HepG2 (cell line): ENCODE results near the gene AFTPH. TPM values are rescaled to one million over a fixed set of nuclear protein-coding genes. Genes with fewer than 3 reads are reported as not detected.

Experiments used
- ATAC-seq: fragments of 200-7000 bp; cut with Tn5 transposase; 3 replicates; pipeline ENCODE4 v1.9.1; 2020; ENCODE audit warnings: mild to moderate bottlenecking, moderate library complexity
- BruUV-seq: library from RNA; stranded (reverse); fragments of 400-500 nt; replicated peaks from 2 replicates; lab custom pipeline; 2021; lab: Mats Ljungman, UMichigan
- CTCF ChIA-PET: fragments of 300-600 bp; formaldehyde crosslinking; extraction: SDS; loops from one replicate; lab custom pipeline; 2021; ENCODE audit warnings: low total read pairs, inconsistent platforms, low intra/inter-chr PET ratio; lab: Yijun Ruan, JAX
- POLR2A ChIA-PET: fragments of 350-600 bp; sonication (Branson Sonifier 250); formaldehyde crosslinking; loops from one replicate; lab custom pipeline; 2020; ENCODE audit warnings: antibody characterized with exemption, inconsistent platforms; lab: Yijun Ruan, JAX
- DNase-seq: peaks from one replicate; pipeline ENCODE4 v3.0.0-alpha.2; 2015; ENCODE audit warnings: low spot score
- FAIRE-seq: peaks from 3 replicates; lab custom pipeline; 2011; peaks lifted over from hg19 to GRCh38; lab: Jason Lieb, UNC
- H2AFZ ChIP-seq: one replicate; pipeline ENCODE4 v1.6.1; 2011; ENCODE audit warnings: low read length, inconsistent platforms
- H3K27ac ChIP-seq: fragments of 300-600 bp; 3 replicates; pipeline ENCODE4 v1.8.0; 2011; ENCODE audit warnings: mixed run types, mild to moderate bottlenecking, mixed read lengths, low read length, inconsistent platforms; ENCODE audit not compliant: insufficient read depth; ENCODE audit errors: extremely low read length
- H3K27me3 ChIP-seq, 2 experiments: fragments of 200-600 bp in 1 of 2; 2 replicates in 1 of 2; 3 replicates in 1 of 2; pipeline versions ENCODE4 v1.6.0 to v1.8.0; 2011; ENCODE audit warnings: low read length in 2 of 2, mild to moderate bottlenecking in 2 of 2, moderate library complexity in 2 of 2, inconsistent platforms in 1 of 2; ENCODE audit not compliant: insufficient read depth in 2 of 2, control insufficient read depth in 1 of 2
- H3K36me3 ChIP-seq, 2 experiments: fragments of 200-600 bp in 1 of 2; replicated peaks in 1 of 2; 2 replicates in 1 of 2; 3 replicates in 1 of 2; pipeline versions ENCODE4 v1.5.1 to v1.8.0; 2011; ENCODE audit warnings: low read length in 2 of 2, inconsistent platforms in 1 of 2; ENCODE audit not compliant: insufficient read depth in 2 of 2, control insufficient read depth in 1 of 2
- H3K4me1 ChIP-seq: 2 replicates; pipeline ENCODE4 v1.5.1; 2012; ENCODE audit warnings: low read length, inconsistent platforms; ENCODE audit not compliant: insufficient read depth
- H3K4me2 ChIP-seq: 2 replicates; pipeline ENCODE4 v1.6.0; 2011; ENCODE audit warnings: low read depth, low read length, inconsistent platforms
- H3K4me3 ChIP-seq, 3 experiments: fragments of 200-600 bp in 1 of 3; sonication (generic), shearing (Covaris generic) in 1 of 3; replicated peaks in 1 of 3; 2 replicates each; pipeline ENCODE4 v1.5.1; 2011 to 2016; ENCODE audit warnings: low read length in 3 of 3, inconsistent platforms in 2 of 3, low read depth in 2 of 3, mild to moderate bottlenecking in 2 of 3, control low read depth in 1 of 3, mixed read lengths in 1 of 3; ENCODE audit not compliant: insufficient read depth in 1 of 3
- H3K79me2 ChIP-seq: one replicate; pipeline ENCODE4 v1.6.1; 2011; ENCODE audit warnings: low read length, inconsistent platforms; ENCODE audit not compliant: insufficient read depth
- H3K9ac ChIP-seq: 2 replicates; pipeline ENCODE4 v1.6.0; 2011; ENCODE audit warnings: mild to moderate bottlenecking, low read depth, low read length, inconsistent platforms; ENCODE audit not compliant: insufficient read depth
- H3K9me3 ChIP-seq: 2 replicates; pipeline ENCODE4 v1.5.1; 2012; ENCODE audit warnings: mild to moderate bottlenecking, low read length
- H4K20me1 ChIP-seq: 2 replicates; pipeline ENCODE4 v1.6.0; 2011; ENCODE audit warnings: inconsistent platforms, mild to moderate bottlenecking, low read length, moderate library complexity; ENCODE audit not compliant: insufficient read depth
- FOXC1 ChIP-seq: sonication (generic); formaldehyde crosslinking; IDR thresholded peaks from 2 replicates; pipeline ENCODE4 v1.8.0; 2022; ENCODE audit warnings: mild to moderate bottlenecking, missing genetic modification reagents, borderline replicate concordance
- FOXK2 ChIP-seq: fragments of 450-650 bp; IDR thresholded peaks from 2 replicates; pipeline ENCODE4 v1.6.1; 2016
- JUN ChIP-seq: sonication (generic); formaldehyde crosslinking; IDR thresholded peaks from 2 replicates; pipeline ENCODE4 v1.4.0; 2020; ENCODE audit warnings: mild to moderate bottlenecking, missing genetic modification reagents
- KAT7 ChIP-seq: IDR thresholded peaks from 2 replicates; pipeline ENCODE4 v1.6.1; 2018; ENCODE audit warnings: borderline replicate concordance, missing compliant biosample characterization
- NAIF1 ChIP-seq: sonication (generic); formaldehyde crosslinking; IDR thresholded peaks from 2 replicates; pipeline ENCODE4 v1.5.0; 2020; ENCODE audit warnings: mild to moderate bottlenecking, missing genetic modification reagents, borderline replicate concordance
- PAX8 ChIP-seq: sonication (generic); formaldehyde crosslinking; IDR thresholded peaks from 2 replicates; pipeline ENCODE4 v1.8.0; 2022; ENCODE audit warnings: mild to moderate bottlenecking, missing genetic modification reagents, borderline replicate concordance
- RFX1 ChIP-seq: fragments of 450-650 bp; IDR thresholded peaks from 2 replicates; pipeline ENCODE4 v1.6.1; 2017
- SAP130 ChIP-seq: IDR thresholded peaks from 2 replicates; pipeline ENCODE4 v1.6.1; 2016; ENCODE audit warnings: low read depth
- SNAI1 ChIP-seq: sonication (generic); formaldehyde crosslinking; IDR thresholded peaks from 2 replicates; pipeline ENCODE4 v1.5.0; 2020; ENCODE audit warnings: mild to moderate bottlenecking, missing genetic modification reagents, borderline replicate concordance
- TP53 ChIP-seq: sonication (generic); formaldehyde crosslinking; conservative IDR thresholded peaks from 2 replicates; pipeline ENCODE4 v1.4.0; 2020; ENCODE audit warnings: missing genetic modification reagents
- ZNF180 ChIP-seq: sonication (generic); formaldehyde crosslinking; IDR thresholded peaks from 2 replicates; pipeline ENCODE4 v1.4.0; 2020; ENCODE audit warnings: low read depth, missing genetic modification reagents, borderline replicate concordance
- ZNF331 ChIP-seq: sonication (generic); formaldehyde crosslinking; IDR thresholded peaks from 2 replicates; pipeline ENCODE4 v1.4.0; 2020; ENCODE audit warnings: missing genetic modification reagents
- ZNF496 ChIP-seq: sonication (generic); formaldehyde crosslinking; IDR thresholded peaks from 2 replicates; pipeline ENCODE4 v1.8.1; 2023; ENCODE audit warnings: mild to moderate bottlenecking, moderate library complexity, missing genetic modification reagents; ENCODE audit not compliant: insufficient replicate concordance
- ZNF746 ChIP-seq: sonication (generic); formaldehyde crosslinking; IDR thresholded peaks from 2 replicates; pipeline ENCODE4 v1.8.0; 2022; ENCODE audit warnings: mild to moderate bottlenecking, missing genetic modification reagents
- ZSCAN30 ChIP-seq: sonication (generic); formaldehyde crosslinking; IDR thresholded peaks from 2 replicates; pipeline ENCODE4 v1.5.0; 2020; ENCODE audit warnings: mild to moderate bottlenecking, missing genetic modification reagents
- whole genome bisulfite sequencing: methylation state at CpG from one replicate; pipeline ENCODE4 v1.1.6; 2017; ENCODE audit warnings: low lambda C conversion rate; 5-methylcytosine and 5-hydroxymethylcytosine counted together
- in situ Hi-C: cut with HindIII; loops from 2 replicates; pipeline ENCODE4 v1.10.0; 2017; ENCODE audit warnings: low pct_unique_long_range_greater_than_20kb; ENCODE audit not compliant: extremely low pct_ligation_motif_present
- intact Hi-C: fragments of 100-400 bp; cut with micrococcal nuclease; formaldehyde crosslinking; loops from one replicate; pipeline ENCODE4 v1.10.0; 2022; ENCODE audit not compliant: unreplicated experiment
- polyA plus RNA-seq, 8 experiments: library from polyadenylated mRNA; depleted of rRNA in 3 of 8; stranded (reverse) in 7 of 8; unstranded in 1 of 8; fragments of >200 nt; fragmentation: Illumina TruSeq in 4 of 8; extraction: Trizol in 4 of 8; gene quantifications; 2 replicates each; pipeline versions ENCODE4 v1.2.1 to v1.2.3, GENCODE V29; 2011 to 2016; ENCODE audit warnings: low read depth in 4 of 8, missing spikeins in 1 of 8, mixed read lengths in 1 of 8; ENCODE audit not compliant: insufficient read depth in 1 of 8
- total RNA-seq, 5 experiments: library from RNA; depleted of rRNA; stranded (reverse); fragments of >200 nt; fragmentation: Illumina TruSeq; extraction: Trizol; gene quantifications; 2 replicates each; pipeline ENCODE4 v1.2.3, GENCODE V29; 2016; ENCODE audit warnings: low read depth in 1 of 5

AFTPH gene
- total and polyA plus RNA-seq, 2 of the 13 experiments (the other 11 are each of a cell fraction or from before 2014, with no cell fraction given) = 27.5 to 36.8 TPM

DNA sequence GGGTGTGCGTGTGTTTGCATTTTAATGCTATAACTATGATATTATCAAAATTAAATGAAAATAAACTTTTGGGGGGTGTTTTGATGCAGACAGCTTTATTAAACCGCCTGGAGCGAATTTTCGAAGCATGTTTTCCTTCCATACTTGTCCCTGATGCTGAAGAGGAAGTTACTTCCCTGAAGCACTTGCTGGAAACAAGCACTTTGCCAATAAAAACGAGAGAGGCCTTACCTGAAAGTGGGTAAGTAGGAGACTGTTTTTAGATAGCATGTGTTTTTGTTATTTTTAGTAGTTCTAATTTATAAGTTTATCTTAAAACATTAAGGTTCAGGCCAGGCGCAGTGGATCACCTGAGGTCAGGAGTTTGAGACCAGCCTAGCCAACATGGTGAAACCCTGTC is 43.3 kb downstream of the AFTPH start:
- POLR2A ChIA-PET = interaction anchor here (1.0 kb wide), 1 partner anchor 44 kb away, joined by 3 read pairs; no protein-coding TSS in a partner anchor

DNA sequence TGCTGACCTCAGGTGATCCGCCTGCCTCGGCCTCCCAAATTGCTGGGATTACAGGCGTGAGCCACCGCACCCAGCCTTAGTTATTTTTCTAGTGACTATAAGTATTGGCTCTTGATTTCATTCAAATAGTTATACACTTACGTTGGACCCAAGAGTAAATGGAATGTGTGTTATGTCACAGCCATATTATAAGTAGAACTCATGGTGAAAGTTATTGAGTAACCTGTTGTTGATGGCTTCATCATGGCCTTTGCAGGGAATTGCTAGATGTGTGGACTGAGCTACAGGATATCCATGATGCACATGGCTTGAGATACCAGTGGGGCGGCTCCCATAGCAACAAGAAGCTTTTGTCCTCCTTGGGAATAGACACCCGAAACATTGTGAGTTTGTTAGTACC is 44.7 kb downstream of the AFTPH start:
- no TSS peak for BruUV-seq
- Histone ChIP-seq H2AFZ (no peak overlapping the region), H3K4me2 (no peak overlapping the region), H3K27ac (no peak overlapping the region), H3K4me1 (no peaks in the 10 kb centered on the region), H3K27me3 (no peaks in the 10 kb centered on the region), H3K36me3 (peaks cover 8 to 39% of the 10 kb centered on the region in 2 experiments; a peak in 4 of 5 replicates), H4K20me1 (no peaks in the 10 kb centered on the region), H3K79me2 (no peaks in the 10 kb centered on the region), H3K4me3 (no peak overlapping the region), H3K9ac (no peak overlapping the region), H3K9me3 (no peaks in the 10 kb centered on the region)
- FAIRE-seq (no peak), DNase-seq (peak; percentile 7), ATAC-seq (no peak)
- WGBS = 98% methylated on average over 7 of the region's 7 CpGs
- intact Hi-C loops (no loop called here), in situ Hi-C loops (no loop called here)
- CTCF ChIA-PET = no interaction called here
- POLR2A ChIA-PET = no interaction called here
- TF ChIP-seq TP53 = no peak
- no peak for TF ChIP-seq SAP130 (CRISPR knock-in tag)
- TF ChIP-seq RFX1 = no peak
- TF ChIP-seq ZNF180 = no peak
- no peak for TF ChIP-seq FOXK2
- TF ChIP-seq KAT7 (CRISPR knock-in tag) = no peak
- no peak for TF ChIP-seq ZSCAN30
- no peak for TF ChIP-seq ZNF331
- no peak for TF ChIP-seq JUN
- TF ChIP-seq ZNF746 = no peak
- no peak for TF ChIP-seq NAIF1 (CRISPR knock-in tag)
- no peak for TF ChIP-seq ZNF496 (CRISPR knock-in tag)
- no peak for TF ChIP-seq PAX8 (CRISPR knock-in tag)
- TF ChIP-seq FOXC1 (CRISPR knock-in tag) = no peak

More for the DNA sequence above, 43.3 kb downstream of the AFTPH start:
- Histone ChIP-seq H4K20me1 (no peaks in the 10 kb centered on the region), H3K79me2 (no peaks in the 10 kb centered on the region), H3K27me3 (no peaks in the 10 kb centered on the region), H3K4me1 (no peaks in the 10 kb centered on the region), H3K36me3 (peaks cover 1 to 25% of the 10 kb centered on the region in 2 experiments; a peak in 4 of 5 replicates), H3K4me3 (no peak overlapping the region), H3K4me2 (no peak overlapping the region), H3K27ac (no peak overlapping the region), H3K9ac (no peak overlapping the region), H2AFZ (no peak overlapping the region), H3K9me3 (no peaks in the 10 kb centered on the region)
- no TSS peak for BruUV-seq
- ATAC-seq (no peak), DNase-seq (no peak), FAIRE-seq (no peak)
- TF ChIP-seq SNAI1 (CRISPR knock-in tag) = no peak
- CTCF ChIA-PET = no interaction called here
- WGBS = 80% methylated on average over 6 of the region's 6 CpGs
- intact Hi-C loops (no loop called here), in situ Hi-C loops (no loop called here)
